ENCODE data around the gene MTMR11.

The MTMR11 gene

DNA sequence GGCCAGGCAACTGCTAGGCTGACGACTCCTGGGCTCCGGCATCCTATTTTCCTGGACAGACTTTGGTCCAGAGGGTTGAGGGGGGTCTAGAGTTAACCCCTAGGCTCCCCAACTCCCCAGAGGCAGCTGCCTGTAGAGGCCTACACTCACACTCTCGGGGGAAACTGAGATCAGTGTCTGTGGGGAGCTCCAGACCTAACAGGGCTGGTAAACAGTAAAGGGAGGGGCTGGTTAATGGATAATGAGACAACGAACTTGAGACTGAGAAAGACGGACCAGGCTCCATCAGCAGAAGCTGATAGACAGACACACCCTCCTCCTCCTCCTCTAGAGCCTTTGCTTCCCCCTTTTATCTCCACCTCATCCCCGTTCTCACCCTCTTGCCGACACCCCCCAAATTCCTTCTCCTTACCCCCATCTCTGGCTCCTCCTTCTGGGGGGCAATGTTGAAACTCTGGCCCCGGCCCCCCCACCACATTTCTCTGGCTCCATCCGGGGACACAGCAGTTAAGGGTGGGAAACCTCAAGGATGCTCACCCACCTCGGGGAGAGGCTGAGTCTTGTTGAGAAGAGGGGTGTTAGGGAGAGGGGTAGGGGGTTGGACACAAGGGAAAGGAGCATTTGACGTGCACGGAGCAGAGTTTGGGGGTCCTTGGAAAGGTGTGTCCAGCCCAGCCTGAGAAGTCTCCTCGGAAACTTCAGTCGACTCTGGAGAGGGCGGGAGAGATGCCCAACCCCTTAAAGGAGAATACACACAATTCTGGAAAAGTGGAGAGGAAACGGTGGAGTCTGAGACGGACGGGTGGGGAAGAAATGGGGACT is at the start of gene MTMR11:
MTMR11 (minus strand) TSS at position 710 of the 822 bp plus-strand sequence; CDS start at position 478, 232 bp downstream.
- peak within 1 kb of the TSS; percentile 72 for H3K27ac ChIP-seq (ENCODE audit: low read depth, low read length)
- H3K4me1 ChIP-seq (ENCODE audit: control insufficient read depth, insufficient read depth, low read length), result peaks cover 24% of the 10 kb centered on the region
- peaks cover 10% of the 10 kb centered on the region for H3K36me3 ChIP-seq (ENCODE audit: control insufficient read depth, insufficient read depth, low read length)
- no peaks in the 10 kb centered on the region for H3K27me3 ChIP-seq (ENCODE audit: control insufficient read depth, insufficient read depth, low read length)
- peak within 1 kb of the TSS; percentile 88 for H3K9ac ChIP-seq (ENCODE audit: low read length)
- peak within 1 kb of the TSS; percentile 95 for H3K4me3 ChIP-seq (ENCODE audit: low read length)

- Histone ChIP-seq H3K27ac (ENCODE audit: low read depth, low read length) (no peak overlapping the region), H3K9ac (ENCODE audit: low read length) (no peak overlapping the region), H3K27me3 (ENCODE audit: control insufficient read depth, insufficient read depth, low read length) (no peaks in the 10 kb centered on the region), H3K4me1 (ENCODE audit: control insufficient read depth, insufficient read depth, low read length) (peaks cover 3% of the 10 kb centered on the region), H3K4me3 (ENCODE audit: low read length) (no peak overlapping the region), H3K36me3 (ENCODE audit: control insufficient read depth, insufficient read depth, low read length) (peaks cover 7% of the 10 kb centered on the region)
Observed at GRCh38 chr1:149979972-149980540, 43.4 kb upstream of the MTMR11 start.

- peaks cover 10% of the 10 kb centered on the region for H3K36me3 ChIP-seq (ENCODE audit: control insufficient read depth, insufficient read depth, low read length)
- H3K27ac ChIP-seq (ENCODE audit: low read depth, low read length), result no peak overlapping the region
- H3K4me1 ChIP-seq (ENCODE audit: control insufficient read depth, insufficient read depth, low read length), result peaks cover 3% of the 10 kb centered on the region
- no peaks in the 10 kb centered on the region for H3K27me3 ChIP-seq (ENCODE audit: control insufficient read depth, insufficient read depth, low read length)
- no peak overlapping the region for H3K9ac ChIP-seq (ENCODE audit: low read length)
- no peak overlapping the region for H3K4me3 ChIP-seq (ENCODE audit: low read length)
Observed at GRCh38 chr1:149979245-149979971, 42.7 kb upstream of the MTMR11 start.

DNA sequence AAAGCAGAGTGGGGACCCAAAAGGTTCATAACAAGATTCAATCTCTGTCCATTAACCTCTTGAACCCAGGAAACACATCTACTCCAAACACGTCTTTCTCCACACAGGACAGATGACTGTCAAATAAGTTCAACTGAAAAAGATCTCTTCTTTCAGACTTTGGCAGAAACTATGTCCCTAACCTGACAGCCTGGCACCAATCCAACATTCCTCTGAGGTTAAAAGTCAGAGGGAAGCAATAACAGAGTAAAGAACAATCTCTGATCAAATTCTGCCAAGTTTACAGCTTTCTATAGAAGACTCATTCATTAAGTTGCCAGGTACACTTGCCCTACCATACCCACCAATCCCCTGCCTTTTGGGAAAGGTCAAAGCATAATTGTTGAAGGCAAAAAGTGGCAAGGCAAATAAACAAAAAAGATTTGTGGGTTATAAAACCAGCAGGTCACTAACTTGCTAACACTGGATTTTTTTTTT is 41.9 kb upstream of the MTMR11 start:
- H3K4me1 ChIP-seq (ENCODE audit: control insufficient read depth, insufficient read depth, low read length), result peaks cover 3% of the 10 kb centered on the region
- no peak overlapping the region for H3K4me3 ChIP-seq (ENCODE audit: low read length)
- H3K36me3 ChIP-seq (ENCODE audit: control insufficient read depth, insufficient read depth, low read length), result peaks cover 12% of the 10 kb centered on the region

DNA sequence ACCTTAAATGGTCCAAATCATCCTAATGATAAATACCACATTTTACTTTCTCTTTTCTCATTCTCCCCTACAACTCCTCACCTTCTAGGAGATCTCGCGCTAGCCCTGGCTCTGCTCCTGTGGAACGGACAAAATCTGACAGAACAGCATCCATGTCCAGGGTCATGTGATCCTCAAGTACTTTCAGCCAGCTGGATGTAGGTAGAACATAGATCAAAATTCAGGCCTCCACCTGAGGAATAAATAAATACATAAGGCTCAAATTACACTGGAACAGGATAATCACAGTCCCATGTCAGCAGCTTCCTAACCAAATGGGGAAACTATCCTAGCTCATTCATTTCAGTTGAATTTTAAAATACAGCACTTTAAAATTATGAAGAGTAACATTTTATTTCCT is 40.7 kb upstream of the MTMR11 start:
- H3K4me3 ChIP-seq (ENCODE audit: low read length), result no peak overlapping the region
- no peaks in the 10 kb centered on the region for H3K27me3 ChIP-seq (ENCODE audit: control insufficient read depth, insufficient read depth, low read length)
- peaks cover 3% of the 10 kb centered on the region for H3K4me1 ChIP-seq (ENCODE audit: control insufficient read depth, insufficient read depth, low read length)
- H3K27ac ChIP-seq (ENCODE audit: low read depth, low read length), result no peak overlapping the region
- H3K9ac ChIP-seq (ENCODE audit: low read length), result no peak overlapping the region
- peaks cover 15% of the 10 kb centered on the region for H3K36me3 ChIP-seq (ENCODE audit: control insufficient read depth, insufficient read depth, low read length)

More for the DNA sequence above, 41.9 kb upstream of the MTMR11 start:
- H3K9ac ChIP-seq (ENCODE audit: low read length), result no peak overlapping the region
- no peak overlapping the region for H3K27ac ChIP-seq (ENCODE audit: low read depth, low read length)
- no peaks in the 10 kb centered on the region for H3K27me3 ChIP-seq (ENCODE audit: control insufficient read depth, insufficient read depth, low read length)

DNA sequence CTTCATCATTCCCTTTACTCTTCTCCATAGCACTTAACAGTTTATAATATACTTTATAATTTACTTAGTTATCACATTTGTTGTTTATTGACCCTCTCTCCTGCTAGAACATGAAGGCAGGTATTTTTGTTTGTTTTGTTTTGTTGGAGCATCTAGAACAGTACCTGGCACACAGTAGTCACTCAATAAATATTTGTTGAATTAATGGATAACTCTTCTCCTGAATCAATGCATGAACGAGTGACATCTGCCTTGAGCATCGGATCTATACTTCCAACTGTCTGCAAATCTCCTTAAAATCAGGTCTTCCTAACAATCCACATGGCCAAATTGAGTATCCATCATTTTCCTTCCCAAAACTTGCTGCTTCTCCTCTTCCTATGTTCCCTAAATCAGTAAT is 35.9 kb upstream of the MTMR11 start:
- Histone ChIP-seq H3K27ac (ENCODE audit: low read depth, low read length) (no peak overlapping the region), H3K4me3 (ENCODE audit: low read length) (no peak overlapping the region), H3K4me1 (ENCODE audit: control insufficient read depth, insufficient read depth, low read length) (no peaks in the 10 kb centered on the region), H3K36me3 (ENCODE audit: control insufficient read depth, insufficient read depth, low read length) (peaks cover 21% of the 10 kb centered on the region), H3K9ac (ENCODE audit: low read length) (no peak overlapping the region), H3K27me3 (ENCODE audit: control insufficient read depth, insufficient read depth, low read length) (no peaks in the 10 kb centered on the region)

DNA sequence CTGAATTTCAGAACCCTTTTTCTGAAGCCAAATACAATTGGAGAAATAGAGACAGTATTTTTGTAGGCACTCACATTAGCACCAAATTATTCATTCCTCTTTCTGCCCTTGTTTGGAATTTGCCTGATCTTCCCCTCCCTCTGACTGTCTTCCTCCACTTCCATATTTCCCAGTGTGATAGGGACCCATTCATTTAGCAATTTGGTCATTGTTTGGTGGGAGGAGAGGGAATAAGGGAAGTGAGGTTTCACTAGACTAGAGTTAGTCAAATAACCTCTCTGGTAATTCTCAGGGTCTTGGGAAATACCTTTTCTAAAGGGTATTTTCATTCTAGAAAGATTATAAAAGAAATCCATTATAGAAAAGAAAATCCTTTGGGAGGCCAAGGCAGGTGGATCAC is 31.0 kb upstream of the MTMR11 start:
- Histone ChIP-seq H3K9ac (ENCODE audit: low read length) (no peak overlapping the region), H3K36me3 (ENCODE audit: control insufficient read depth, insufficient read depth, low read length) (peaks cover 17% of the 10 kb centered on the region), H3K27me3 (ENCODE audit: control insufficient read depth, insufficient read depth, low read length) (no peaks in the 10 kb centered on the region), H3K4me1 (ENCODE audit: control insufficient read depth, insufficient read depth, low read length) (no peaks in the 10 kb centered on the region), H3K4me3 (ENCODE audit: low read length) (no peak overlapping the region), H3K27ac (ENCODE audit: low read depth, low read length) (no peak overlapping the region)

GRCh38 chr1:149967041-149967440 is 30.4 kb upstream of the MTMR11 start:
- no peak overlapping the region for H3K4me3 ChIP-seq (ENCODE audit: low read length)
- H3K27ac ChIP-seq (ENCODE audit: low read depth, low read length), result no peak overlapping the region
- no peak overlapping the region for H3K9ac ChIP-seq (ENCODE audit: low read length)
- no peaks in the 10 kb centered on the region for H3K27me3 ChIP-seq (ENCODE audit: control insufficient read depth, insufficient read depth, low read length)
- H3K36me3 ChIP-seq (ENCODE audit: control insufficient read depth, insufficient read depth, low read length), result peaks cover 16% of the 10 kb centered on the region
- H3K4me1 ChIP-seq (ENCODE audit: control insufficient read depth, insufficient read depth, low read length), result no peaks in the 10 kb centered on the region

DNA sequence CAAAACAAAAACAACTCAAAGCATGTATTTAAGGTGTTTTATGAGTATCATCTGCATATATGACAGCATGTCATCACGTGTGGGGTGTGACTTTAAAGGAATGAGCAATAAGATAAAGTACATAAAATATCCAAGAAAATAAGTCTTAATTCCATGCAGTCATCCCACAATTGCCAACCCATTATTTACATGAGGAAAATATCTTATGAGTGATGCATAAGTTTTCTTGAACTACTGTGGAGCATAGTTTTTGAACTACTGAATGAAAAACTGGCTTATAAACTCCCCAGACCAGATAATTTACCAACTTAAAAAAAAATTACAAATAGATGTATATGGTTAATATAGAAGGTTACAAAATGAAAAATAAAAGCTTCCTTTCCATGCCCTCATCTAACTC is 29.7 kb upstream of the MTMR11 start:
- Histone ChIP-seq H3K27me3 (ENCODE audit: control insufficient read depth, insufficient read depth, low read length) (no peaks in the 10 kb centered on the region), H3K4me3 (ENCODE audit: low read length) (no peak overlapping the region), H3K9ac (ENCODE audit: low read length) (no peak overlapping the region), H3K4me1 (ENCODE audit: control insufficient read depth, insufficient read depth, low read length) (no peaks in the 10 kb centered on the region), H3K36me3 (ENCODE audit: control insufficient read depth, insufficient read depth, low read length) (peaks cover 16% of the 10 kb centered on the region), H3K27ac (ENCODE audit: low read depth, low read length) (no peak overlapping the region)

DNA sequence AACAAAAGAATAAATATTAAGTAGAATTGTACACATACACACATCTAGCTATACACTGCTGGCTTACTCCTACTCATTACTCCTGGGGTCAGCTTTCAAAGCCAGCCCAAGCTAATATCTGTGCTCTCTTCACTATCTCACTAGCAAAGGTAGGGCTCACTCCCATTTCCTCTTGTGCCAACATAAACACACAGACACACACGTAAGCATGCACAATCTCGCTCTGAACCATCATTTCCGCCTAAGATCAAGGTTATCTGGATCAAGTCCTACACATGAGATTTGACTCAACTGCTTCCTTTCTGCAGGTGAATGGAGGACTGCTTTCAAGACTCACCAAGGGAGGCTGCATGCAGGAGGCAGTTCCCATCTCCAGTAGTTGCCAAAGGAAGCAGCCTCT is 28.8 kb upstream of the MTMR11 start:
- H3K27ac ChIP-seq (ENCODE audit: low read depth, low read length), result no peak overlapping the region
- H3K36me3 ChIP-seq (ENCODE audit: control insufficient read depth, insufficient read depth, low read length), result peaks cover 10% of the 10 kb centered on the region
- no peaks in the 10 kb centered on the region for H3K4me1 ChIP-seq (ENCODE audit: control insufficient read depth, insufficient read depth, low read length)
- H3K4me3 ChIP-seq (ENCODE audit: low read length), result no peak overlapping the region
- no peak overlapping the region for H3K9ac ChIP-seq (ENCODE audit: low read length)
- no peaks in the 10 kb centered on the region for H3K27me3 ChIP-seq (ENCODE audit: control insufficient read depth, insufficient read depth, low read length)

DNA sequence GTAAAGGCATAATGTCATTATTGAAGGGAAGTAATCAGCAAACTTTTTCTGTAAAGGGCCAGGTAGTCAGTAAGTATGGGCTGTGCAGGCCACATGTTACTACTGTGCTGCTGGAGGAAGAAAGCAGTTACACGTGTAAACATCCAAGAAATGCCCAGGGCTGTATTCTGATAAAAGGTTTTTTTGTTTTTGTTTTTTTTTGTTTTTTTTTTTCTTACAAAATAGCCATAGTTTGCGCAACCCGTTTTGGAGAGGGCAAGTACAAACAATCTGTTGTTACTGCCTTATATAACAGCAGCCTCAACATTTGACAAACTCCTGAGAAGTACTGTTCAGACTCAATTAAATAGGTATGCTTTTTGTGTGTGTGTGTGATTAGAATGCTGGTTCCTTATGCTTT is 26.7 kb upstream of the MTMR11 start:
- no peak overlapping the region for H3K9ac ChIP-seq (ENCODE audit: low read length)
- H3K27me3 ChIP-seq (ENCODE audit: control insufficient read depth, insufficient read depth, low read length), result no peaks in the 10 kb centered on the region
- no peak overlapping the region for H3K27ac ChIP-seq (ENCODE audit: low read depth, low read length)
- H3K36me3 ChIP-seq (ENCODE audit: control insufficient read depth, insufficient read depth, low read length), result peaks cover 14% of the 10 kb centered on the region
- no peaks in the 10 kb centered on the region for H3K4me1 ChIP-seq (ENCODE audit: control insufficient read depth, insufficient read depth, low read length)
- no peak overlapping the region for H3K4me3 ChIP-seq (ENCODE audit: low read length)

- Histone ChIP-seq H3K9ac (ENCODE audit: low read length) (no peak overlapping the region), H3K4me1 (ENCODE audit: control insufficient read depth, insufficient read depth, low read length) (no peaks in the 10 kb centered on the region), H3K4me3 (ENCODE audit: low read length) (no peak overlapping the region), H3K27ac (ENCODE audit: low read depth, low read length) (no peak overlapping the region), H3K36me3 (ENCODE audit: control insufficient read depth, insufficient read depth, low read length) (peaks cover 14% of the 10 kb centered on the region), H3K27me3 (ENCODE audit: control insufficient read depth, insufficient read depth, low read length) (no peaks in the 10 kb centered on the region)
Observed at GRCh38 chr1:149962736-149963135, 26.1 kb upstream of the MTMR11 start.
